ENCODE measurements around the gene AXIN1. TPM values are rescaled to one million over a fixed set of nuclear protein-coding genes. Genes with fewer than 3 reads are reported as not detected.

The AXIN1 gene, protein sequence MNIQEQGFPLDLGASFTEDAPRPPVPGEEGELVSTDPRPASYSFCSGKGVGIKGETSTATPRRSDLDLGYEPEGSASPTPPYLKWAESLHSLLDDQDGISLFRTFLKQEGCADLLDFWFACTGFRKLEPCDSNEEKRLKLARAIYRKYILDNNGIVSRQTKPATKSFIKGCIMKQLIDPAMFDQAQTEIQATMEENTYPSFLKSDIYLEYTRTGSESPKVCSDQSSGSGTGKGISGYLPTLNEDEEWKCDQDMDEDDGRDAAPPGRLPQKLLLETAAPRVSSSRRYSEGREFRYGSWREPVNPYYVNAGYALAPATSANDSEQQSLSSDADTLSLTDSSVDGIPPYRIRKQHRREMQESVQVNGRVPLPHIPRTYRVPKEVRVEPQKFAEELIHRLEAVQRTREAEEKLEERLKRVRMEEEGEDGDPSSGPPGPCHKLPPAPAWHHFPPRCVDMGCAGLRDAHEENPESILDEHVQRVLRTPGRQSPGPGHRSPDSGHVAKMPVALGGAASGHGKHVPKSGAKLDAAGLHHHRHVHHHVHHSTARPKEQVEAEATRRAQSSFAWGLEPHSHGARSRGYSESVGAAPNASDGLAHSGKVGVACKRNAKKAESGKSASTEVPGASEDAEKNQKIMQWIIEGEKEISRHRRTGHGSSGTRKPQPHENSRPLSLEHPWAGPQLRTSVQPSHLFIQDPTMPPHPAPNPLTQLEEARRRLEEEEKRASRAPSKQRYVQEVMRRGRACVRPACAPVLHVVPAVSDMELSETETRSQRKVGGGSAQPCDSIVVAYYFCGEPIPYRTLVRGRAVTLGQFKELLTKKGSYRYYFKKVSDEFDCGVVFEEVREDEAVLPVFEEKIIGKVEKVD
- 31.5 and 33.0 TPM in 2 replicates for total RNA-seq
- long read RNA-seq, partial matches to known transcripts: 0 of 1 reads
- long read RNA-seq, other reads (novel, unspliced or antisense): 1 of 1 reads

DNA sequence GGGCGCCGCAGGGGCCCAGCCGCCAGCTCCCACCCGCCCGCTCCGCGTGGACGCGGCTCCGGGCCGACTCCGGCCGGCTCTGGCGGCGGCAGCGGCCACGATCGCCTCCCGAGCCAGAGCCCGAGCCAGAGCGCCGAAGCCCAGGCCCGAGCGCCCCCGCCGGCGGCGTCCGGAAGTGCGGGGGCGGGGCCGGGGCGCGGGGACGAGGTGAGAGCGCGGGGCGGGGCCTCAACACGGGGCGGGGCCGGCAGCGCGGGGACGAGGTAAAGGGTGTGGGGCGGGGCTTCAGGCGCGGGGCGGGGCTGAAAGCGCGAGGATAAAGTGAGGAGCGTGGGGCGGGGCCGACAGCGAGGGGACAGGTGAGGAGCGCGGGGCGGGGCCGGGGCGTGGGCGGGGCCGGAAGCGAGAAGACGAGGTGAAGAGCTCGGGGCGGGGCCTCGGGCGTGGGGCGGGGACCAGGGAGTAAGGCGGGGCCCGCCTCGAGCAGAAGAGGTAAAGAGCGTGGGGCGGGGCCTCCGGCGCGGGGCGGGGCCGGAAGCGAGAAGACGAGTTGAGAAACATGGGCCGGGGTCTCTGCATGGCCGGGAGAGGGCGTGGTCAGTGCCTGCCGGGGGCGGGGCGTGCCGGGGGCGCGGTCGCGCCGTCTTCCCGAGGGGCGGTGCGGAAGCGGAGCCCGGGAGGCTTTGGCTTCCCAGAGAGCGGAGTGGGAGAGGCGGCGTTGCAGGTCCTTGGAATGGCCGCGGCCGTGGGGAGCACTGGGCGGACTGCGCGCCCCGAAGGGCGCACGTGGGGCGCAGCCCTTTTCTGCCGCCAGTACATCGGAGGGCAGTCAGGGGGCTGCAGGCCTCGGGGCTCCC, at the start of gene AXIN1:
Gene AXIN1, minus strand, starts transcription at position 177 of the 857 bp plus-strand sequence. CDS start 5,698 bp downstream, outside the sequence.
- Mint-ChIP-seq H3K4me1 (ENCODE audit: unreplicated experiment) (peaks cover 12% of the 10 kb centered on the region), H3K27me3 (ENCODE audit: unreplicated experiment) (no peaks in the 10 kb centered on the region), H3K27ac (ENCODE audit: unreplicated experiment) (peak within 1 kb of the TSS; percentile 34), H3K9me3 (ENCODE audit: unreplicated experiment) (no peaks in the 10 kb centered on the region), H3K36me3 (ENCODE audit: unreplicated experiment) (peaks cover 4% of the 10 kb centered on the region), H3K4me3 (ENCODE audit: unreplicated experiment) (peak within 1 kb of the TSS; percentile 82)
- DNase-seq (ENCODE audit: extremely low spot score, unreplicated experiment): peak; percentile 98
- TF ChIP-seq, protein P1, sequence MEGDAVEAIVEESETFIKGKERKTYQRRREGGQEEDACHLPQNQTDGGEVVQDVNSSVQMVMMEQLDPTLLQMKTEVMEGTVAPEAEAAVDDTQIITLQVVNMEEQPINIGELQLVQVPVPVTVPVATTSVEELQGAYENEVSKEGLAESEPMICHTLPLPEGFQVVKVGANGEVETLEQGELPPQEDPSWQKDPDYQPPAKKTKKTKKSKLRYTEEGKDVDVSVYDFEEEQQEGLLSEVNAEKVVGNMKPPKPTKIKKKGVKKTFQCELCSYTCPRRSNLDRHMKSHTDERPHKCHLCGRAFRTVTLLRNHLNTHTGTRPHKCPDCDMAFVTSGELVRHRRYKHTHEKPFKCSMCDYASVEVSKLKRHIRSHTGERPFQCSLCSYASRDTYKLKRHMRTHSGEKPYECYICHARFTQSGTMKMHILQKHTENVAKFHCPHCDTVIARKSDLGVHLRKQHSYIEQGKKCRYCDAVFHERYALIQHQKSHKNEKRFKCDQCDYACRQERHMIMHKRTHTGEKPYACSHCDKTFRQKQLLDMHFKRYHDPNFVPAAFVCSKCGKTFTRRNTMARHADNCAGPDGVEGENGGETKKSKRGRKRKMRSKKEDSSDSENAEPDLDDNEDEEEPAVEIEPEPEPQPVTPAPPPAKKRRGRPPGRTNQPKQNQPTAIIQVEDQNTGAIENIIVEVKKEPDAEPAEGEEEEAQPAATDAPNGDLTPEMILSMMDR (IDR thresholded peaks at IDR 0.05): peak; percentile 60

DNA sequence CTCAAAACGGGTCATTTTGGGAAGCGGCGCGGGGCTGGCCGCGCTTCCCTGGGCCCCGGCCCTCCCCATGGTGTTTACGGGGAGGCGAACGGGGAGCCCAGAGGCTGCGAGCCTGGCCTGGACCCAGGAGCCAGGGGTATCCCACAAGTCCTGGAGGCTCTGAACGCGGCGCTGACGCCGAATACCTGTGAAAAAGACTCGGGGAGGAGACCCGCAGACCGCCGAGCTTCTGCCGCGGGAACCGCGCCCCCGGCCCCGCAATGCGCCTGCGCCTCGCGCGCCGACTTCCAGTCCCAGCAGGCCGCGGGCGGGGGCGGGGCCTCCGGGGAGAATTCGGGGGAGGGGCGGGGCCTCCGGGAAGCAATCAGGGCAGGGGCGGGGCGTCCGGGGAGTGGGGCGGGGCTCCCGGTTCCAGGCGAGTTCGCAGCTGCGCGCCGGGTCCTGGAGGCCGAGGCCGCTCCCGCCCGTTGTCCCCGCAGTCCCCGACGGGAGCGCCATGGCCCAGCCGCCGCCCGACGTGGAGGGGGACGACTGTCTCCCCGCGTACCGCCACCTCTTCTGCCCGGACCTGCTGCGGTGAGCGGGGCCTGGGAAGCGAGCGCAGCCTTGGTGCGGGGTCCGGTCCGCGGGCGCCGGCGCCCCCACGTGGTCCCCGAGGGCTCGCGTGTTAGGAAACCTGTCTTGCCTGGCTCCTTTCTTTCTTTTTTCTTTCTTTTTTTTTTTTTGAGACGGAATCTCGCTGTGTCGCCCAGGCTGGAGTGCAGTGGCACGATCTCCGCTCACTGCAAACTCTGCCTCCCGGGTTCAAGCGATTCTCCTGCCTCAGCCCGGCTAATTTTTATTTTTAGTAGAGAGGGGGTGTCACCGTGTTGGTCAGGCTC, 49.2 kb upstream of the AXIN1 start, which contains the start of gene DECR2:
Gene DECR2, plus strand, starts transcription at position 418 of the 881 bp plus-strand sequence. Its CDS starts 79 bp downstream, at position 497.
- TF ChIP-seq, protein P1 (IDR thresholded peaks at IDR 0.05): peak; percentile 54
- Mint-ChIP-seq H3K27me3 (ENCODE audit: unreplicated experiment) (no peaks in the 10 kb centered on the region), H3K27ac (ENCODE audit: unreplicated experiment) (peak within 1 kb of the TSS; percentile 92), H3K9me3 (ENCODE audit: unreplicated experiment) (no peaks in the 10 kb centered on the region), H3K4me1 (ENCODE audit: unreplicated experiment) (peaks cover 24% of the 10 kb centered on the region), H3K36me3 (ENCODE audit: unreplicated experiment) (no peaks in the 10 kb centered on the region), H3K4me3 (ENCODE audit: unreplicated experiment) (peak within 1 kb of the TSS; percentile 83)
- peak; percentile 98 for DNase-seq (ENCODE audit: extremely low spot score, unreplicated experiment)

DNA sequence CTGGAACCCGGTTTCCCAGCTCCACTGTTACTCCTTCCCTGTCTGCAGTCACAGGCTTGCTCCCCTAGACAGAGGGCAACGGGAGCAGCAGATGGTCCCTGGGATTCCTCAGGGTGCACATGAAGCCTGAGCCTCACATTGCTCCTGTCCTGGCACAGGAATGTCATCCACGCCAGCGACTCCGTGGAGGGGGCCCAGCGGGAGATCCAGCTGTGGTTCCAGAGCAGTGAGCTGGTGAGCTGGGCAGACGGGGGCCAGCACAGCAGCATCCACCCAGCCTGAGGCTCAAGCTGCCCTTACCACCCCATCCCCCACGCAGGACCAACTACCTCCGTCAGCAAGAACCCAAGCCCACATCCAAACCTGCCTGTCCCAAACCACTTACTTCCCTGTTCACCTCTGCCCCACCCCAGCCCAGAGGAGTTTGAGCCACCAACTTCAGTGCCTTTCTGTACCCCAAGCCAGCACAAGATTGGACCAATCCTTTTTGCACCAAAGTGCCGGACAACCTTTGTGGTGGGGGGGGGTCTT, 47.6 kb upstream of the AXIN1 start:
- no peak for DNase-seq (ENCODE audit: extremely low spot score, unreplicated experiment)
- TF ChIP-seq, protein P1 (IDR thresholded peaks at IDR 0.05): no peak
- H3K9me3 Mint-ChIP-seq (ENCODE audit: unreplicated experiment): no peaks in the 10 kb centered on the region
- H3K4me3 Mint-ChIP-seq (ENCODE audit: unreplicated experiment): peak overlapping the region; percentile 79
- H3K27ac Mint-ChIP-seq (ENCODE audit: unreplicated experiment): peak overlapping the region; percentile 81
- H3K4me1 Mint-ChIP-seq (ENCODE audit: unreplicated experiment): peaks cover 31% of the 10 kb centered on the region
- no peaks in the 10 kb centered on the region for H3K36me3 Mint-ChIP-seq (ENCODE audit: unreplicated experiment)
- H3K27me3 Mint-ChIP-seq (ENCODE audit: unreplicated experiment): no peaks in the 10 kb centered on the region

DNA sequence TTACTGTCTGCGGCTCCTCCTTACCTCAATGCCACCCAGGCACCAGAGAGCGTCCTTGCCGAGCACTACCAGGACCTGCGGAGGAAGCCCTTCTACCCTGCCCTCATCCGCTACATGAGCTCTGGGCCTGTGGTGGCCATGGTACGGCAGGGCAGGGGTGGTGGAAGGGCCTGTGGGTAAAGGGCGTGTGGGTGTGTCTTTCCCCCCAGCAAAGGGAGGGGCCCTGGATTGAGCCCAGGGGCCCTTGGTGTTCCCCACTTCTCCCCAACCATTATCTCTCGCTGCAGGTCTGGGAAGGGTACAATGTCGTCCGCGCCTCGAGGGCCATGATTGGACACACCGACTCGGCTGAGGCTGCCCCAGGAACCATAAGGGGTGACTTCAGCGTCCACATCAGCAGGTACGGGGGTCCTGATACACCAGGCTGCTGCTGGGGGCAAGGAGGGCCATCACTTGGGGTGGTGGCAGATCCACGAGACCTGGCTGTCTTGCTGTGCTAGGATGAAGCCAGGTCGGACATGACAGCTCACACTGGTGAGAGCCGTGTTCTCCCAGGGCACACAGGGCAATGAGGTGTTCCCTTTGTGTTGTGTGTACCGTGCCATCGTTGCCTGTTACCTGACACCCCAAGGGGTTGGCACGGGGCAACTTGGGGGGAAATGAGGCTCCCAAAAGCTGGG, 47.0 kb upstream of the AXIN1 start:
- Mint-ChIP-seq H3K9me3 (ENCODE audit: unreplicated experiment) (no peaks in the 10 kb centered on the region), H3K4me1 (ENCODE audit: unreplicated experiment) (peaks cover 31% of the 10 kb centered on the region), H3K27me3 (ENCODE audit: unreplicated experiment) (no peaks in the 10 kb centered on the region), H3K36me3 (ENCODE audit: unreplicated experiment) (no peaks in the 10 kb centered on the region), H3K4me3 (ENCODE audit: unreplicated experiment) (no peak overlapping the region), H3K27ac (ENCODE audit: unreplicated experiment) (no peak overlapping the region)
- DNase-seq (ENCODE audit: extremely low spot score, unreplicated experiment): no peak
- TF ChIP-seq, protein P1 (IDR thresholded peaks at IDR 0.05): no peak
